Measurements from ENCODE around the gene AKR1C1.
"Not testable (repeated sequence)": the region's sequence is repeated elsewhere in the genome, so short reads cannot be mapped to it uniquely, and the experiment has no call there.

Gene AKR1C1

GRCh38 chr10:5023177-5023805 is 60.1 kb downstream of the AKR1C1 start:
- DNase-seq (ENCODE audit: low read depth), result no peak
- H3K9ac ChIP-seq (ENCODE audit: low read length), result no peak overlapping the region
- H3K27me3 ChIP-seq (replicated peaks; ENCODE audit: control insufficient read depth, insufficient read depth, low read length), result no peaks in the 10 kb centered on the region
- H3K36me3 ChIP-seq (ENCODE audit: control insufficient read depth, insufficient read depth, low read length, severe bottlenecking), result no peaks in the 10 kb centered on the region
- no peak overlapping the region for H3K4me3 ChIP-seq (ENCODE audit: low read length)
- H3K4me1 ChIP-seq (ENCODE audit: control insufficient read depth, insufficient read depth, low read length), result peaks cover 52% of the 10 kb centered on the region
- no peaks in the 10 kb centered on the region for H3K9me3 ChIP-seq (ENCODE audit: control insufficient read depth, low read length)

GRCh38 chr10:5025461-5025881 is 62.3 kb downstream of the AKR1C1 start:
- not testable (repeated sequence) for DNase-seq (ENCODE audit: low read depth); H3K36me3 ChIP-seq (ENCODE audit: control insufficient read depth, insufficient read depth, low read length, severe bottlenecking); H3K27me3 ChIP-seq (replicated peaks; ENCODE audit: control insufficient read depth, insufficient read depth, low read length); H3K4me3 ChIP-seq (ENCODE audit: low read length); H3K9me3 ChIP-seq (ENCODE audit: control insufficient read depth, low read length)
- Histone ChIP-seq H3K4me1 (ENCODE audit: control insufficient read depth, insufficient read depth, low read length) (peaks cover 32% of the 10 kb centered on the region), H3K9ac (ENCODE audit: low read length) (peak overlapping the region; percentile 51)

- H3K9me3 ChIP-seq (ENCODE audit: control insufficient read depth, low read length), result peaks cover 29% of the 10 kb centered on the region
- H3K27me3 ChIP-seq (replicated peaks; ENCODE audit: control insufficient read depth, insufficient read depth, low read length), result no peaks in the 10 kb centered on the region
- peaks cover 27% of the 10 kb centered on the region for H3K4me1 ChIP-seq (ENCODE audit: control insufficient read depth, insufficient read depth, low read length)
- no peak for DNase-seq (ENCODE audit: low read depth)
- H3K4me3 ChIP-seq (ENCODE audit: low read length), result no peak overlapping the region
- H3K36me3 ChIP-seq (ENCODE audit: control insufficient read depth, insufficient read depth, low read length, severe bottlenecking), result no peaks in the 10 kb centered on the region
- no peak overlapping the region for H3K9ac ChIP-seq (ENCODE audit: low read length)
Observed at GRCh38 chr10:5030989-5031388, 67.8 kb downstream of the AKR1C1 start.

GRCh38 chr10:5031588-5031987 is 68.4 kb downstream of the AKR1C1 start:
- H3K9ac ChIP-seq (ENCODE audit: low read length); H3K4me3 ChIP-seq (ENCODE audit: low read length); H3K27me3 ChIP-seq (replicated peaks; ENCODE audit: control insufficient read depth, insufficient read depth, low read length); DNase-seq (ENCODE audit: low read depth); H3K36me3 ChIP-seq (ENCODE audit: control insufficient read depth, insufficient read depth, low read length, severe bottlenecking): not testable (repeated sequence)
- peaks cover 29% of the 10 kb centered on the region for H3K9me3 ChIP-seq (ENCODE audit: control insufficient read depth, low read length)
- H3K4me1 ChIP-seq (ENCODE audit: control insufficient read depth, insufficient read depth, low read length), result peaks cover 25% of the 10 kb centered on the region

GRCh38 chr10:5032444-5032843 is 69.2 kb downstream of the AKR1C1 start:
- not testable (repeated sequence) for H3K27me3 ChIP-seq (replicated peaks; ENCODE audit: control insufficient read depth, insufficient read depth, low read length); DNase-seq (ENCODE audit: low read depth); H3K36me3 ChIP-seq (ENCODE audit: control insufficient read depth, insufficient read depth, low read length, severe bottlenecking); H3K4me3 ChIP-seq (ENCODE audit: low read length)
- H3K9me3 ChIP-seq (ENCODE audit: control insufficient read depth, low read length), result peaks cover 30% of the 10 kb centered on the region
- peaks cover 25% of the 10 kb centered on the region for H3K4me1 ChIP-seq (ENCODE audit: control insufficient read depth, insufficient read depth, low read length)
- H3K9ac ChIP-seq (ENCODE audit: low read length), result peak overlapping the region; percentile 87

Measured in adipocyte (in vitro differentiated cells).